Psoas muscle (tissue), 8 donors: ENCODE measurements around the gene MPRIP. TPM values are rescaled to one million over a fixed set of nuclear protein-coding genes. Genes with fewer than 3 reads are reported as not detected.
A peak's percentile ranks its signal among the peaks of the same experiment; 100 is the strongest.

Experiments
- ATAC-seq, 4 donors: fragments of 200-7000 bp; cut with Tn5 transposase; one replicate each; pipeline ENCODE4 v1.9.1; 2020; ENCODE audit warnings: moderate library complexity in 3 of 4, mild to moderate bottlenecking in 2 of 4
- DNase-seq, 2 donors: peaks; one replicate each; pipeline ENCODE4 v3.0.0-alpha.2; 2020
- H3K27ac ChIP-seq: fragments of 200-600 bp; one replicate; pipeline ENCODE4 v1.8.0; 2022
- H3K27me3 ChIP-seq, 3 donors: fragments of 200-600 bp in 1 of 3; one replicate each; pipeline versions ENCODE4 v1.6.1 to v1.8.0; 2013 to 2022; ENCODE audit warnings: low read length in 2 of 3, mild to moderate bottlenecking in 2 of 3, moderate library complexity in 1 of 3; ENCODE audit not compliant: insufficient read depth in 3 of 3
- H3K36me3 ChIP-seq, 2 donors: fragments of 200-600 bp in 1 of 2; one replicate each; pipeline versions ENCODE4 v1.6.1 to v1.8.0; 2013 to 2022; ENCODE audit warnings: low read depth in 1 of 2, mild to moderate bottlenecking in 1 of 2, moderate library complexity in 1 of 2; ENCODE audit not compliant: insufficient read depth in 1 of 2
- H3K4me1 ChIP-seq: fragments of 200-600 bp; one replicate; pipeline ENCODE4 v1.8.0; 2022
- H3K4me3 ChIP-seq: fragments of 200-600 bp; one replicate; pipeline ENCODE4 v1.8.0; 2022; ENCODE audit warnings: mild to moderate bottlenecking
- H3K9me3 ChIP-seq: fragments of 200-600 bp; one replicate; pipeline ENCODE4 v1.8.0; 2022
- CTCF ChIP-seq: fragments of 200-600 bp; IDR thresholded peaks from one replicate; pipeline ENCODE4 v1.8.0; 2022; ENCODE audit warnings: antibody characterized with exemption
- WGBS, 3 donors: extraction: QIAGEN DNeasy Blood & Tissue Kit; methylation state at CpG; one replicate each; pipeline versions ENCODE4 v1.1.6 to v1.1.7; 2013; 5-methylcytosine and 5-hydroxymethylcytosine counted together
- intact Hi-C, 2 donors: fragments of 100-400 bp; cut with DNase I; formaldehyde crosslinking; loops; one replicate each; pipeline versions ENCODE4 v1.11.0 to v1.14.2; 2022
- polyA plus RNA-seq, 3 donors: library from polyadenylated mRNA; stranded (reverse); fragments of 200-250 nt; gene quantifications; one replicate each; pipeline ENCODE4 v1.2.3, GENCODE V29; 2013
- total RNA-seq, 4 donors: library from RNA; stranded (reverse); fragmentation: NEBNext Ultra II Directional in 2 of 4; extraction: Animal tissue kit (Norgen Biotek cat#: 25700) in 2 of 4; gene quantifications; one replicate each; pipeline versions ENCODE4 v1.2.1 to v1.2.4, GENCODE V29; 2021 to 2023
- donor health status: healthy with polysubstance abuse.
- donor health status: DM: no; HTN: no; CAD: no; lungs with moderate emphysema.
- donor health status: Bipolar disorder and iron deficiency.
- donor health status: healthy.
- donor health status: DM: yes; HTN: yes; CAD: no.
- donor health status: DM: no; HTN: no; CAD: no.
- donor health status: DM: no; HTN: no; CAD: no.
- donor health status: DM: yes; HTN: yes; CAD: no.

Gene MPRIP
- total and polyA plus RNA-seq, 7 donors, result 142 to 322 (median 244) TPM

DNA sequence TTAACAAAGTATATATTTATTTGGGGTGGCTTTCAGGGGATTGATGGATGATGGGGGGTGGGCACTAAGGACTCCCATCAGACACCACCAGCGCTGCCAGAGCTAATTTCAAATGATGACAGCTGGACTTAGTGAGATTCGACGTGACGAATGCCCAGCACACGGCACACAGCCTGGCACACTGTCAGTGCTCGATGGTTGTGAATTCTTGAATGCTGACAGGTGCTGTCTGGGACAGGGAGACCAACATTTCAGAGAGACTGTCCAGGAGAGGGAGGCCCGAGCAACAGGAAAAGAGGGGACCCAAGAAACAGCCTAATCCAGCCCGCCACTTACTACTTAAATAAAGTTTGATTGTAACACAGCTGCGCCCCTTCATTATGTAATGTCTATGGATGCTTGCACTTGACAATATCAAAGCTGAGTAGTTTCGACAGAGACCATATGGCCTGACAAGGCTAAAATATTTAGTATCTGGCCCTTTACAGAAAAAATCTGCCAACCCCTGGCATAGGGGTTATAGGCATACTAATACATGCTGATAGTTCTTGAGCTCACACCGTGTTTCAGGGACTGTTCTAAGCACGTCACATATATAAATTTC is 6.2 kb upstream of the MPRIP start:
- DNase-seq (peak; percentile 55 to 79), ATAC-seq (peak; percentile 72 to 81 (median 80))
- Histone ChIP-seq H3K27me3 (no peaks in the 10 kb centered on the region), H3K9me3 (no peaks in the 10 kb centered on the region), H3K4me1 (peaks cover 37% of the 10 kb centered on the region), H3K36me3 (no peaks in the 10 kb centered on the region), H3K27ac (peak overlapping the region; percentile 92), H3K4me3 (no peak overlapping the region)
- intact Hi-C loops, result loop anchor here in 1 of 2 donors (10.0 kb wide), 1 partner anchor 179 kb away; no protein-coding TSS in a partner anchor
- no peak for TF ChIP-seq CTCF
- 36 to 47% (median 37%) methylated on average over 12 of the region's 12 CpGs for WGBS, 3 donors

DNA sequence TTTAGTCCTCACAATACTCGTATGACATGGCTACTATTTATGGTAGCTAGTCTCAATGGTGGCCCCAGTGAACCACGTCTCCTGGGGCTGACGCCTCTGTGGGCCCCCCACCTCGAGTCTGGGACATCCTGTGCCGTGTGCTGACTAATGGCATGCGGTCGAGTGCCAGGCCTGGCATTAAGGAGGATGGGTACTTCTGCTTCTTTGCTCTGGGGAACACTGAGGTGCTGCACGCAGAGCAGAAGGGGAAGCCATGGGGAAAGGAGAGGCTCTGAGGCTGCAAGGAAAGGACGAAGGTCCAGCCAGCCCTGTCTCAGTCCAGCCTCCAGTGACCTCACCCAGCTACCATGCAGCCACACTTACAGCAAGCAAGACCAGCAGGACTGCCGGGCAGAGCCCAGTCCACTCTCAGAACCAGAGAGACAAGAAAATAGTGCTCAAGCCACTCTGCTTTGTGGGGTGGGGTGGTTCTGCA is 5.7 kb upstream of the MPRIP start:
- DNase-seq, result peak; percentile 84 to 94

DNA sequence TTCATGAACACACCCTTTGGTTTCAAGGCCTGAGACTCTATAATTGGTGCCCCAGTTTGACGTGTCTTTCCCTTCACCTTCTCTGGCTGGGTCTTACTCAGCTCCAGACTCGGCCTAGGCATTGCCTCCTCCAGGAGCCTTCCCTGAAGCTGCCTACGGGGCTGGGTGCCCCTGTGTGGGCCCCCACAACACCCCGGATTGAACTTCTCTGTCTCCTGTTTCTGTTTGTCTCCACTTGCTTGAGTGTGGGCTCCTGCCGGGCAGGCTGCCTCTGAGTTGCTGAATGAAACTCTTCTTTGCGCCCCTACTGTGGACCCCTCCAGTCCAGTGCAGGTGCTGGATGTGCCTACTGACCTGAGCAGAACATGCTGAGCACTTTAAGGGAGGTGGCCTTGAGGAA is 2.3 kb upstream of the MPRIP start:
- TF ChIP-seq CTCF, result no peak
- 77 to 88% (median 78%) methylated on average over 6 of the region's 6 CpGs for WGBS, 3 donors
- no peak for DNase-seq
- Histone ChIP-seq H3K27ac (peak overlapping the region; percentile 65), H3K36me3 (no peaks in the 10 kb centered on the region), H3K9me3 (no peaks in the 10 kb centered on the region), H3K4me1 (peaks cover 48% of the 10 kb centered on the region), H3K4me3 (no peak overlapping the region), H3K27me3 (no peaks in the 10 kb centered on the region)
- intact Hi-C loops, result loop anchor here in 1 of 2 donors (10.0 kb wide), 1 partner anchor 175 kb away; no protein-coding TSS in a partner anchor
- ATAC-seq, result no peak

More for the DNA sequence above, 5.7 kb upstream of the MPRIP start:
- Histone ChIP-seq H3K36me3 (no peaks in the 10 kb centered on the region), H3K4me1 (peaks cover 39% of the 10 kb centered on the region), H3K4me3 (no peak overlapping the region), H3K27ac (peak overlapping the region; percentile 92), H3K9me3 (no peaks in the 10 kb centered on the region), H3K27me3 (no peaks in the 10 kb centered on the region)
- 20 to 36% (median 25%) methylated on average over 10 of the region's 10 CpGs for WGBS, 3 donors
- no peak for TF ChIP-seq CTCF
- intact Hi-C loops, result loop anchor here in 1 of 2 donors (10.0 kb wide), 1 partner anchor 178 kb away; no protein-coding TSS in a partner anchor
- peak; percentile 77 to 90 (median 87) for ATAC-seq

GRCh38 chr17:17041018-17041521 is 1.2 kb upstream of the MPRIP start:
- Histone ChIP-seq H3K4me3 (peak overlapping the region; percentile 63), H3K9me3 (no peaks in the 10 kb centered on the region), H3K27me3 (no peaks in the 10 kb centered on the region), H3K36me3 (no peaks in the 10 kb centered on the region), H3K4me1 (peaks cover 53% of the 10 kb centered on the region), H3K27ac (peak overlapping the region; percentile 96)
- DNase-seq (peak; percentile 67 to 84), ATAC-seq (peak; percentile 68 to 79 (median 75))
- intact Hi-C loops, result no loop called here
- no peak for TF ChIP-seq CTCF
- 17 to 36% (median 21%) methylated on average over 5 of the region's 5 CpGs for WGBS, 3 donors
